HG02798 (cell line): ENCODE data around the gene PSMD4.
A peak's percentile ranks its signal among the peaks of the same experiment; 100 is the strongest.
"Not testable (repeated sequence)": the region's sequence is repeated elsewhere in the genome, so short reads cannot be mapped to it uniquely, and the experiment has no call there.

ENCODE experiments used
- ATAC-seq: cut with Tn5 transposase; IDR thresholded peaks from one replicate; pipeline ENCODE4 v1.9.1; 2021; ENCODE audit warnings: mild to moderate bottlenecking; ENCODE audit not compliant: unreplicated experiment, poor library complexity

Gene PSMD4

DNA sequence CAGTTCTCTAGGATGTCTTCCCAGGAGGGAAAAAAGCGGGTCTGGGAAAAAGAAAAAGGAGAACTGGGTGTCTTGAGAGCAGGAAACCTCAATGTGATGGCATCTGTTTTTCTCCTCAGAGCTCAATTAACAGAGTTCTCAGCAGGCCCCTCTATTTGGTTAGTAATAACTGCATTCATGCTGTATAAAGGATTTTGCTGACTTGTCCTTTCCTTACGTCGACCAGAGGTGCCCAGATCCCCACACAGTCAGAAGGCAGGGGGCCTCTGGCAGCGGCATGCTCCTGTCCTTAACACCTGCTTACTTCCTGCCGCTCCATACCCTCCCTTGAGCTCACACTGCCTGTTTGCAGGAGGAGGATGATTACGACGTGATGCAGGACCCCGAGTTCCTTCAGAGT is 12.3 kb downstream of the PSMD4 start:
- no peak for ATAC-seq

DNA sequence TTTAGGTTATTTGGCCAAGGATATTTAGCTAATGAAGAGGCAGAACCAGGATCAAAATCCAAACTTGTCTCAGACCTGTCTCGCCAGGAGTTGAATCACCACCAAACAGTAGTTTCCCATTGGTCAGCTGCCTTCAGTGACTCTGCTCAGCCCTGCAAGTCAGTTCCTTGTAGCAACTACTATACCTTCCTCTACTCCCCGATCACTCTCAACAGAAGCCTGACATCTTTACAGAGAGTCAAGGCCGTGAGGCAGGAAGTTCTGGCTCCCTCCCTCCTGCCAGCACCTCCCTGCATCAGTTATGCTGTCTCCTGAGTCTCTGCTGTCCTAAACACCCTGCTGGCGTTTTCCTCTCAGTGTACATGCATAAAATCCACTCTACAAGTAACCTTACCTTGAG is 13.2 kb downstream of the PSMD4 start:
- no peak for ATAC-seq

DNA sequence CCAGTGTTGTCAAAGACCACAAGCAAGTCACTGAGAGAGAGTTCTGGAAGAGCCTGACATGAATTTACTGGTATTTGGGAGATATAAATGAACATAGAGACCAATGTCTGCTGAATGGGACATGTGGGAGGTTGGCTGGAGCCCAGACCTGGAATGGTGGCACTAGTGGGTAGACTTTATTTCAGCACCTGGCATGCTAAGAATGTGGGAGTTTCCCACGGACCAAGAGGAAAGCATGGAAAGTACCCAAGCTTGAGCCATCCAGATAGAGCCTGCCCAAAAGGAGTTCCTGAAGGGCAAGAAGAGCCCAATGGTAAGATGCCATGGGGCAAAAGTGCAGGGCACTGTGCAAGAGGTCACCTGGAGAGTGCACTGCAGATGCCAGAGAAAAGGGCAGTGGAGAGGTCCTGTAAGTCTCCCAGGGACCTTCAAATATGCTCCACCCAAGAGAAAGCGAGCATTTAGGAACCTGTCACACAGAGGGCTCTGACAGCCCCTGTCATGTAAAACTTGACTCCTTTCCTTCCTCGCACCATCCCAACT is 19.5 kb downstream of the PSMD4 start:
- no peak for ATAC-seq

DNA sequence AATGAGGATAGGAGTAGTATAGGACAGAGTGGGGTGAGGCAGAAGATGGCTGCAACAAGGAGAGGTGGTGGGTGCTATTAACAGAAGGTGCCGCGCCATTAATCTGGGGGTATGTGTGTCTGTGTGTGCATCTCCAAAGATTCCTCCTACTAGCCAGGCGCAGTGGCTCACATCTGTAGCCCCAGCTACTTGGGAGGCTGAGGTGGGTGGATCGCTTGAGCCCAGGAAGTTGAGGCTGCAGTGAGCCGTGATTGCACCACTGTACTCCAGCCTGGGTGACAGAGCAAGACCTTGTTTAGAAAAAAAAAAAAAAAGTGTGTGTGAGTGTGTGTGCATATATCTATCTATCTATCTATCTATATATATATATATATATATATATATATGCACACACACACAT is 20.8 kb downstream of the PSMD4 start:
- ATAC-seq: not testable (repeated sequence)

DNA sequence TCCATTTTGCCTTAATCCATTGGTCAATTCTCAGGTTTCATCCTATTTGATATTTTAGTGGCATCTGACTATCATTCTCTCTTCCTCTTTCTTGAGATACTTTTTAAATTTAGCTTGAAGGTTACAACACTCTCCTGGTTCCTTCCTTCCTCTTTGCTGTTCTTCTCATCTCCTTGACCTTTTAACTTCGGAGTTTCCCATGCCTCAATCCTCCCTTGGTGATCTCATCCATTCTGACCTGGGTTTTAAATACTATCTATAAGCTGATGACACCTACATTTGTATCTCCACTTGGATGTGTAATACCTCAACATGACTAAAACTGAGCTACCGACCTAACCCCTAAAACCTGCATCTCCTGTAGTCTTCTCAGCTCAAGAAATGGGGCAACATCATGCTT is 22.7 kb downstream of the PSMD4 start:
- ATAC-seq: no peak

DNA sequence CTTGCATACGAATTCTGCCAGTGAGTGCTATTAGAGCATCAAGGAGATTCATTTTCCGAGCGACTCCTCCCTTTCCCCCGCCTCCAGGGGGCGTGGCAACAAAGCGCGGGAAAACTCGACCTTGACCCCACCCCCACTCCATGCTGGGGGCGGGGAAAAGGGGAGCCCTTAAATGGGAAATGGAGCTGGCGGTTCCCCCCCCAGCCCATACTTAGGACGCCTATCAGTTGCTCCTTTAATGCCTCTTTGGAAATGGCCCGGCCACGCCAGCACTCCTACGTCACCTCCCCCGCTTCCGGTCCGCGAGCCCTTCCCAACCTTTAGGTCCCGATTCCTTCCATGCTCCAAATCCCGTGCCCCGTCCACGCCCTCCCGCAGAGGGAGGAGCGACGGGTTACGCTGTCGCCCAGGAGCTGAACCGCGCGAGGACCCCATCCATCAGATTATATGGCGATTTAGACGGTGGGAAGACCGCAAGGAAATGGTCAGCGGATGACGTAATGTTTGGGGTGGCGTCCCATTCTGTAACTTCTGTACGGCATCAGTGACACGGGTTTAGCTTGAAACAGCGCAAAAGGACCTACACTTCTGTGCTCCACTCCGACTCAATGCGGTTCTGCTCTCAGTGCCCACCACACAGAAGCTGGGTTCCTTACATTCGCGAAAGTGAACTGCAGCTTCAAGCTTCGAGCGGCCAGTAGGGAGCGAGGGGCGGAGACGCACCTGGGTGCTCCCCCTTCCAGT is 26.9 kb downstream of the PSMD4 start:
- ATAC-seq: peak; percentile 45

DNA sequence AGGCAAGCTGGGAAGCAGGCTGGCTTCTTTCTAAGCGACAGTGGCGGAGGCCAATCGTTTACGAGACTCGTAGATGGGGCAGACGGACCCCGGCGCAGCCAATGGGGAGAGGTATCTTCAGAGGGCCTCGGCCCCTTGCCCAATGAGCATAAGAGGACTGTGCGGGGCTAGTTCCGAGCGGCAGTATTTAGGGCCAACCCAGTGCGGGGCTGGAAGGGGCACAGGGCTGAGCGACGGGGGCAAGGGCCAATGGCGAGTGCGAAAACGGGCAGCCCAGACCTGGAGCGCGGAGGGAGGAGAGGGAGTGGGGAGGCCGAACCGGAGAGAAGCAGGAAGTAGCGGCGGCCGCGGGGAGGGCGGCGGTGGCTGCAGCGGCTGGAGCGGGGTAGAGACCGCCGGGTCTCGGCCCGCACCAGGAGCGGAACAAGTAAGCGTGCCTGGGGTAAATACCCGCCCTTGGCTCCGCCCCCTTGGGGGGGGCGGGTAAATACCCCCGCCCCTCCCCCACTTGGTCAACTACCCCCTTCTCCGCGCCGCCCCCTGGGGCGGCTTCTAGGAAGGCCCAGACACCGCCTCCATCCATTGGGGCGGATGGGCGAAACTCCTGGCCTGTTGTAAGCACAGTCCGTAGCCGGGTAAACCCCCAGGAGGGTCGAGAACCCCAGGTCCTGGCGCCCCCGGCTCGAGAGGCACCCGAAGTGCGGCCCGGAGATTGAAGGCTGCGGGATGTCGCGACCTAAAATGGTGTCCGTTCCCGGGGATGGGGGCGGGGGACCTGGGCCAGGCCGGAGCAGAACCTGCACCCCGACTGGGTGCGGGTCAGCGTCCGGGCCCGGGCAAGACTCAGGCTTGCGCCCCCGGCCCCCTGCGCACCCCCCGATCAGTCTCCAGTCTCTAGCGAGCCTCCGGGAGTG is 27.7 kb downstream of the PSMD4 start, which contains the start of gene ZNF687:
Gene ZNF687 (plus strand): TSS at position 331 of the 914 bp plus-strand sequence. CDS start 3,993 bp downstream, outside the sequence.
- ATAC-seq: peak; percentile 90

DNA sequence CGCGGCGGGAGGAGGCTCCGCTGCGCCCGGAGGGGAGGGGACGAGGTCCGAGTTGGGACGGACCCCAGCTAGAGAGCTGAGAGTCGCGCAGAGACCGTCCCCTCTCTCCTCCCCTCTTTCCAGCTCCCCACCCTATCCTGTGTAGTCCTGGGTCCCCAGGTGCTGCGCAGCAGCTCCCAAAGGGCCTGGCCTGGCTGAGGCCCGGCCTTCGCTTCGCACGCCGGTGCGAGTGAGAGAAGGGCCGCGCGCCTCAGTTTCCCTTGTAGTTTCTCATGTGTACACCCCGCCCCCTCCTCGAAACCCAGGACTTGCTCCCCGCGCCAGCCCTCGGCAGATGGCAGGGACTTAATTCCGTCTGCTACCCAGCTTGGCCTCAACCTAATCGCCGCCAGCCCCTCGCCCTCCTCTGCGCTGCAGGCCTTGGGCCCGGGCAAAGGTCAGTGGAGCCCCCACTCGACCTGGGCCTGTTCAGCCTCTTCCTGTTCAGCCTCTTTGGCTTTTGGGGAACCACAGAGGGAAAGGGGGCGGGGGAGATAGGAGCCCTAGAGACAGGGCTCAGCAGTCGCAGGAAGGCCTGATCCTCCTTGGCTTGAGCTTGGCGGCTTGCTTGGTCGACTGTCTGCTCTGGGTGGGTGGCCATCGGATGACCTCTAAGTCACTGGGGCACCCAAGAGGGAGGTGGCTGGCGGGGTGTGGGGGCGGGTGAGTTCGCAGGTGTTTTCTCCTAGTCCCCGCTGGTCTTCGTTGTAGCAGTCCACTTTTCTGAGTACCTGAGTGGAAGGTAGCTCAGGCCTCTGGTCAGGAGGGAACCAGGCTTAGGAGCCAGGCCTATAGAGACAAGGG is 28.6 kb downstream of the PSMD4 start:
- ATAC-seq: no peak

DNA sequence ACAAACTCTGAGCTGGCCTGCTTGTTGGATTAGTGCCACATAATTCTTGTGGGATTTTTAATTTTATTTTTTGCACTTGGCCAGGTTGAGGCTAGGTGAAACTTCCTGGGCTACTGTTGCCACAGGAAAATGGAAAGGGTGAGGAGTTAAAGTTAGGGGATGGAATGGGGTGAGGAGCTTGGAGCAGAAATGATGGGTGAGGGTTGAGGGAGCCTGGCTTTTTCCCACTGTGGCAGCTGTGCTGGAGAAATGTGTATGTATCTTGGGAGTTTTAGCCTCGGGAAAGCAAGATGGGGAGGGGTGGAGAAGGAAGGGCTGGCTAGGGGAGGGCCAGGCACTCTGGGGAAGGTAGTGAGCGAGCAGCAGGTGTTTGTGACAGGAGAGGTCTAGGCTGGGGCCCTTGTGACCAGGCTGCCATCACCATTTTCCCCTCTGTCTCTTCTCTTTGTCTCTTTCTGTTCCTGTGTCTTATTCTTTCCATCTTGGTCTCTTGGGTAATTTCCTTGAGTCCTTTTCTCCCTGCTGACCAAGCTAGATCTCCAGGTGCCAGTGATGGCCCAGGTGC is 29.6 kb downstream of the PSMD4 start:
- ATAC-seq: no peak

DNA sequence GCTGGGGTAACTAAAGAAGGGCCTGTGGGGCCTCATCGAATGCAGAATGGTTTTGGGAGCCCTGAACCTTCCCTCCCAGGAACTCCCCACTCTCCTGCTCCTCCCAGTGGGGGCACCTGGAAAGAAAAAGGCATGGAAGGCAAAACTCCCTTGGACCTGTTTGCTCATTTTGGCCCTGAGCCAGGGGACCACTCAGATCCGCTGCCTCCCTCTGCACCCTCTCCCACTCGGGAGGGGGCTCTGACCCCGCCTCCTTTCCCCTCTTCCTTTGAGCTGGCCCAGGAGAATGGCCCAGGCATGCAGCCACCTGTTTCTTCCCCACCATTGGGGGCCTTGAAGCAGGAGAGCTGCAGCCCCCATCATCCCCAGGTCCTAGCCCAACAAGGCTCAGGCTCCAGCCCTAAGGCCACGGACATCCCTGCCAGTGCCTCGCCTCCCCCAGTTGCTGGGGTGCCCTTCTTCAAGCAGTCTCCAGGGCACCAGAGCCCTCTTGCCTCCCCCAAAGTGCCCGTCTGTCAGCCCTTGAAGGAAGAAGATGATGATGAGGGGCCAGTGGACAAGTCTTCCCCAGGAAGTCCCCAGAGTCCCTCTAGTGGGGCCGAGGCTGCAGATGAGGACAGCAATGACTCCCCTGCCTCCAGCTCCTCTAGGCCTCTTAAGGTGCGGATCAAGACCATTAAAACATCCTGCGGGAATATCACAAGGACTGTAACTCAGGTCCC is 32.2 kb downstream of the PSMD4 start:
- no peak for ATAC-seq

DNA sequence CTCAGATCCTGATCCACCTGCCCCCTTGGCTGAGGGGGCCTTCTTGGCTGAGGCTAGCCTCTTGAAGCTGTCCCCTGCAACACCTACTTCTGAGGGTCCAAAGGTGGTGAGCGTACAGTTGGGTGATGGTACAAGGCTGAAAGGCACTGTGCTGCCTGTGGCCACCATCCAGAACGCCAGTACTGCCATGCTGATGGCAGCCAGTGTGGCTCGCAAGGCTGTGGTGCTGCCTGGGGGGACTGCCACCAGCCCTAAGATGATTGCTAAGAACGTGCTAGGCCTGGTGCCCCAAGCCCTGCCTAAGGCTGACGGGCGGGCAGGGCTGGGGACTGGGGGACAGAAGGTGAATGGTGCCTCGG is 32.8 kb downstream of the PSMD4 start:
- ATAC-seq: no peak

DNA sequence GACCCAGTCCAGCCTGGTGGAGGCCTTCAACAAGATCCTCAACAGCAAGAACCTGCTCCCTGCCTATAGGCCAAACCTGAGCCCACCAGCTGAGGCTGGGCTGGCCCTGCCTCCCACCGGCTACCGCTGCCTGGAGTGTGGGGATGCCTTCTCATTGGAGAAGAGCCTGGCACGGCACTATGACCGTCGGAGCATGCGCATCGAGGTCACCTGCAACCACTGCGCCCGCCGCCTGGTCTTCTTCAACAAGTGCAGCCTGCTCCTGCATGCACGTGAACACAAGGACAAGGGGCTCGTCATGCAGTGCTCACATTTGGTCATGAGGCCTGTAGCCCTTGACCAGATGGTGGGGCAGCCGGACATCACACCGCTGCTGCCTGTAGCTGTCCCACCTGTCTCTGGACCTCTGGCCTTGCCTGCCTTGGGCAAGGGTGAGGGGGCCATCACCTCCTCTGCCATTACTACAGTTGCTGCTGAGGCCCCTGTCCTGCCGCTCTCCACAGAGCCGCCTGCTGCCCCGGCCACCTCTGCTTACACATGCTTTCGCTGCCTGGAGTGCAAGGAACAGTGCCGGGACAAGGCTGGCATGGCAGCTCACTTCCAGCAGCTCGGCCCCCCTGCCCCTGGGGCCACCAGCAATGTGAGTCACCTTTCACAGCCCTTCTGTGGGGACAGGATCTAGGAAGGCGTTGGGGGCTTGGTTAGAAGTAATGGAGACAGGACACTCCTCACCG is 33.4 kb downstream of the PSMD4 start:
- ATAC-seq: no peak

DNA sequence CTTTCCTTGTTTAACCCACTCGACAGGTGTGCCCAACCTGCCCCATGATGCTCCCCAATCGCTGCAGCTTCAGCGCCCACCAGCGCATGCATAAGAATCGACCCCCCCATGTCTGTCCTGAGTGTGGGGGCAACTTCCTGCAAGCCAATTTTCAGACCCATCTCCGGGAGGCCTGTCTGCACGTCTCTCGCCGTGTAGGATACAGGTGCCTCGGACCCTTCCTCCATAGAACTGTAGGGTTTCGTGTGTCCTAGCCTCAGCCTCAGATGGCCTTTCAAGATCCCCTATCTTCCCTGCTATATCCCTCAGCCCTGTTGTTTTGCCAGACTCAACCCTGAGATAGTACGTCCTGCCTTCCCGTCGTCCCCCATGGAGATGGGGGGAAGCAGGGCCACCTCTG is 34.0 kb downstream of the PSMD4 start:
- ATAC-seq: no peak

DNA sequence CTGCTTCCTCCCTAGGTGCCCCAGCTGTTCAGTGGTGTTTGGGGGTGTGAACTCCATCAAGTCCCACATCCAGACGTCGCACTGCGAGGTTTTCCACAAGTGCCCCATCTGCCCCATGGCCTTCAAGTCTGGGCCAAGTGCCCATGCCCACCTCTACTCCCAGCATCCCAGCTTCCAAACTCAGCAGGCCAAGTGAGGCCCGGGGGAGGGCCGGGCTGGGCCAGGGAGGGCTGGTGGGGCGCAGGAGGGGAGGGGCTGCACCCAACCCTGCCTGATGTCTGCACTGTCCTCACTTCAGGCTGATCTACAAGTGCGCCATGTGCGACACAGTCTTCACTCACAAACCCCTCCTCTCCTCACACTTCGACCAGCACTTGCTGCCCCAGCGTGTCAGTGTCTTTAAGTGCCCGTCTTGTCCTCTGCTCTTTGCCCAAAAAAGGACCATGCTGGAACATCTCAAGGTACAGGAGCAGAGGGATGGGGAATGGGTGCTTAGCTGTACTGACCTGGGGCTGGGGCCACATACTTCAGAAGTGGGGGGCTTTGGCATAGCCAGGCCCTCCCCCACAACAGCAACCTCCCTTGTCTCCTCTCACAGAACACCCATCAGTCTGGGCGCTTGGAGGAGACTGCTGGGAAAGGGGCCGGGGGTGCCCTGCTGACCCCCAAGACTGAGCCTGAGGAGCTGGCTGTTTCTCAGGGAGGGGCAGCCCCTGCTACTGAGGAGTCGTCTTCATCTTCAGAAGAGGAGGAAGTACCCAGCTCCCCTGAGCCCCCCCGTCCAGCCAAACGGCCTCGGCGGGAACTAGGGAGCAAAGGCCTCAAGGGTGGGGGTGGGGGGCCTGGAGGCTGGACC is 34.8 kb downstream of the PSMD4 start:
- no peak for ATAC-seq

DNA sequence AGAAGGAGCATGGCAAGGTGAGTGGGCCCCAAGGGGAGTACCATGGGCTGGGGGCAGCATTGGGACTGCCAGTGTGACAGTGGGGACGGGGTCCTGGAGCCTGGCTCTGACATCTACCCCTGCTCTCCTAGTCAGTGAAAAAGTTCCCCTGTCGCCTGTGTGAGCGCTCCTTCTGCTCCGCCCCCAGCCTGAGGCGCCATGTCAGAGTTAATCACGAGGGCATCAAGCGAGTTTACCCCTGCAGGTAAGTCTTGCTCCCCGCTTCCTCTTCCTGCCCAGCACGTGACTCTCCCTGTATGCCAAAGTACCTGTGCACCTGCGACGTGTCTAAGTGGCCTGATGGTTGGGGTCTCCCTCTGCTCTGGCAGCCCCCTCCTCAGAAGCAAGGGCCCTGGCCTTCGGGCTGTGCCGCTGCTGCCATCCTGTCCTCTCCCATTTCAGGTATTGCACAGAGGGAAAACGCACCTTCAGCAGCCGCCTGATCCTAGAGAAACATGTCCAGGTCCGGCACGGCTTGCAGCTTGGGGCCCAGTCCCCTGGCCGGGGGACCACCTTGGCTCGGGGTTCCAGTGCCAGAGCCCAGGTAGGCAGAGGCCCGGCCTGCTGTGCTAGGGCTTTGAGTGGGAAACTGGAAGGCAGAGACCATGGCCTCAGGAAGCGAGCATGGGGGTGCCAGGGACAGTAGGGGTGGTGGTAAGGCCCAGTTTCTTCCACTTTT is 35.6 kb downstream of the PSMD4 start:
- no peak for ATAC-seq

DNA sequence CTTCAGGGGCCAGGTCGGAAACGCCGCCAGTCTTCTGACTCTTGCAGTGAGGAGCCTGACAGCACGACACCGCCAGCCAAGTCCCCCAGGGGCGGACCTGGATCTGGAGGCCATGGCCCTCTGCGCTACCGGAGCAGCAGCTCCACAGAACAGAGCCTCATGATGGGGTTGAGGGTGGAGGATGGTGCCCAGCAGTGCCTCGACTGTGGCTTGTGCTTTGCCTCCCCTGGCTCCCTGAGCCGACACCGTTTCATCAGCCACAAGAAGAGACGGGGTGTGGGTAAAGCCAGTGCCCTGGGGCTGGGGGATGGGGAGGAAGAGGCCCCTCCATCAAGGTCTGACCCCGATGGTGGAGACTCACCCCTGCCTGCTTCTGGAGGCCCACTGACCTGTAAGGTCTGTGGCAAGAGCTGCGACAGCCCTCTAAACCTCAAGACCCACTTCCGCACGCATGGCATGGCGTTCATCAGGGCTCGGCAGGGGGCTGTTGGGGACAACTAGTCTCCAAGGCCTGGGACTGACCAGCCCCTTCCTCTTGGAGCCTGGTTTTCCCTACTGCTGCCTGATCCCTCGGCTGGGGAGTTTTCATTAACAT is 36.3 kb downstream of the PSMD4 start:
- no peak for ATAC-seq
